Pancreas (tissue), 10 donors: ENCODE data around the gene ZC3H15. TPM values are rescaled to one million over a fixed set of nuclear protein-coding genes. Genes with fewer than 3 reads are reported as not detected.

Source experiments
- ATAC-seq, 4 donors: fragments of 200-7000 bp; cut with Tn5 transposase; one replicate each; pipeline versions ENCODE4 v1.8.0 to v1.9.1; 2020; ENCODE audit warnings: mild to moderate bottlenecking in 4 of 4, moderate library complexity in 4 of 4
- DNase-seq, 6 donors: peaks; one replicate each; pipeline ENCODE4 v3.0.0-alpha.2; 2020
- FAIRE-seq: peaks from 2 replicates; lab custom pipeline; 2012; peaks lifted over from hg19 to GRCh38; lab: Jason Lieb, UNC
- H3K27ac ChIP-seq, 4 donors: fragments of 200-600 bp; sonication (generic); 1 replicate in 3 of 4; 2 replicates in 1 of 4; pipeline versions ENCODE4 v1.5.0 to v1.8.0; 2020
- H3K27me3 ChIP-seq, 4 donors: fragments of 200-600 bp; one replicate each; pipeline ENCODE4 v1.8.0; 2021
- H3K36me3 ChIP-seq, 3 donors: fragments of 200-600 bp; sonication (generic) in 1 of 3; one replicate each; pipeline versions ENCODE4 v1.5.0 to v1.8.0; 2020 to 2021
- H3K4me1 ChIP-seq, 3 donors: fragments of 200-600 bp; one replicate each; pipeline ENCODE4 v1.8.0; 2021
- H3K4me3 ChIP-seq, 4 donors: fragments of 200-600 bp; sonication (generic) in 2 of 4; one replicate each; pipeline versions ENCODE4 v1.5.0 to v1.8.0; 2020 to 2021
- H3K9me3 ChIP-seq, 4 donors: fragments of 200-600 bp; one replicate each; pipeline ENCODE4 v1.8.0; 2021
- CTCF ChIP-seq, 4 donors: fragments of 200-600 bp; sonication (generic) in 3 of 4; IDR thresholded peaks; one replicate each; pipeline versions ENCODE4 v1.5.0 to v1.8.0; 2021; ENCODE audit warnings: antibody characterized with exemption in 4 of 4
- WGBS, 2 donors: extraction: QIAGEN DNeasy Blood & Tissue Kit; methylation state at CpG; one replicate each; pipeline ENCODE4 v1.1.7; 2013; 5-methylcytosine and 5-hydroxymethylcytosine counted together
- intact Hi-C, 3 donors: fragments of 100-400 bp; cut with DNase I; formaldehyde crosslinking; loops; one replicate each; pipeline versions ENCODE4 v1.11.1 to v1.14.2; 2022
- polyA plus RNA-seq, 2 donors: library from polyadenylated mRNA; stranded (reverse); fragments of 200-250 nt; gene quantifications; one replicate each; pipeline ENCODE4 v1.2.3, GENCODE V29; 2013
- total RNA-seq, 6 donors: library from RNA; stranded (reverse); fragmentation: NEBNext Ultra II Directional in 4 of 6; extraction: Animal tissue kit (Norgen Biotek cat#: 25700) in 4 of 6; gene quantifications; one replicate each; pipeline versions ENCODE4 v1.2.1 to v1.2.4, GENCODE V29; 2021 to 2023
- donor health status: healthy with polysubstance abuse.
- donor health status: DM: no; HTN: no; CAD: no; lungs with moderate emphysema.
- donor health status: DM: no; HTN: no; CAD: no.
- donor health status: control.
- donor health status: control.
- donor health status: Bipolar disorder and iron deficiency.
- donor health status: DM: yes; HTN: yes; CAD: no.
- donor health status: DM: no; HTN: no; CAD: no.
- donor health status: DM: no; HTN: no; CAD: no.
- donor health status: DM: yes; HTN: yes; CAD: no.

ZC3H15 gene
- total and polyA plus RNA-seq, 8 donors, result 23.4 to 33.2 (median 30.8) TPM

DNA sequence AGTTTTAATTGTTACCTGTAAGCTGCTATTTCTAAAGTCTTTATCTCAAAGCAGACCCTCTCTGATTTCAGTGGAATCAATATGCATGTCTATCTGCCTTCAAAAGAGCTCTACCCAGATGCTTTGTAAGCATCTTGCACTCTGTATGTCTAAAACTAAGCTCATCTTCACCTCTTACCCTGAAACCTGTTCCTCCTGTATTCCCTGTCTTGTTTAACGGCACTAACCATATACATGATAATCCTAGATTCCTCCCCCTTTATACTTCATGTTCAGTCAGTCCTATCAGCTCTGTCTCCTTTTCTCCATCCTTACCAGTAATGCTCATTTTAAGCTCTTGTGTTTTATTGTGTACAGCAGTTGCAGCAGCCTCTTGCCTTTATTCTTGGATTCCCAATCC is 12.8 kb downstream of the ZC3H15 start:
- ATAC-seq (no peak), DNase-seq (no peak), FAIRE-seq (no peak)
- WGBS, 2 donors, result 30 to 44% methylated on average over 1 of the region's 1 CpG
- no peaks in the 10 kb centered on the region for H3K4me1 ChIP-seq
- H3K4me3 ChIP-seq, result no peak overlapping the region
- no peak for TF ChIP-seq CTCF (IDR thresholded peaks at IDR 0.05)
- H3K27ac ChIP-seq, result no peak overlapping the region
- H3K36me3 ChIP-seq, result peaks cover 0 to 40% (median 0%) of the 10 kb centered on the region in 3 donors
- H3K9me3 ChIP-seq, result no peaks in the 10 kb centered on the region
- intact Hi-C loops, result no loop called here
- no peaks in the 10 kb centered on the region for H3K27me3 ChIP-seq

GRCh38 chr2:186503827-186504606 is 18.0 kb downstream of the ZC3H15 start:
- peak in 3 of 4 donors; percentile 37 to 52 (median 44) for TF ChIP-seq CTCF (IDR thresholded peaks at IDR 0.05)
- DNase-seq (no peak), ATAC-seq (peak in 3 of 4 donors; percentile 72 to 80 (median 80)), FAIRE-seq (peak; percentile 89)
- Histone ChIP-seq H3K9me3 (no peaks in the 10 kb centered on the region), H3K27ac (no peak overlapping the region), H3K27me3 (no peaks in the 10 kb centered on the region), H3K4me1 (peaks cover 0 to 3% (median 0%) of the 10 kb centered on the region in 3 donors), H3K36me3 (peaks cover 0 to 45% (median 9%) of the 10 kb centered on the region in 3 donors), H3K4me3 (no peak overlapping the region)
- intact Hi-C loops, result loop anchor here in 2 of 3 donors (5.0 to 10.0 kb wide), 2 partner anchors 138 to 141 kb away; no protein-coding TSS in a partner anchor
- WGBS, 2 donors, result 52 to 75% methylated on average over 5 of the region's 5 CpGs

DNA sequence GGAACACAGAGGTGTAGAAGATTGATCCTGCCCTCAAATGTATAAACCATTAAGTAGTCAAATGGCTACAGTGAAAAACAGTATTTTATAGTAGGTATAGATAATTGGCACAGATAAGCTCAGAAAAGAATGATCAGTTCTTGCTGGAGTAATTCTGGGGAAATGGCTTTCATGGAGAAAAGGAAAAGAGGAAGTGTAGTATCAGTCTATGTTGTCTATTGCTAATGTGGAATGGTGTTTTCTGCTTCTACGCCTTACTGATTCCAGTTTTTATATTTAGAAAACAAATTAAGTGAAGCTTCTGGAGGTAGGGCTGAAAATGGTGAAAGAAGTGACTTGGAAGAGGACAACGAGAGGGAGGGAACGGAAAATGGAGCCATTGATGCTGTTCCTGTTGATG is 22.2 kb downstream of the ZC3H15 start:
- WGBS, 2 donors, result 91 to 93% methylated on average over 3 of the region's 3 CpGs
- intact Hi-C loops, result loop anchor here in 2 of 3 donors (5.0 to 10.0 kb wide), 2 partner anchors 137 to 139 kb away; no protein-coding TSS in a partner anchor
- Histone ChIP-seq H3K27ac (no peak overlapping the region), H3K4me1 (peaks cover 0 to 3% (median 1%) of the 10 kb centered on the region in 3 donors), H3K4me3 (no peak overlapping the region), H3K36me3 (peaks cover 4 to 33% (median 9%) of the 10 kb centered on the region in 3 donors), H3K27me3 (no peaks in the 10 kb centered on the region), H3K9me3 (no peaks in the 10 kb centered on the region)
- ATAC-seq, result no peak
- FAIRE-seq, result no peak
- DNase-seq, result no peak
- no peak for TF ChIP-seq CTCF (IDR thresholded peaks at IDR 0.05)

DNA sequence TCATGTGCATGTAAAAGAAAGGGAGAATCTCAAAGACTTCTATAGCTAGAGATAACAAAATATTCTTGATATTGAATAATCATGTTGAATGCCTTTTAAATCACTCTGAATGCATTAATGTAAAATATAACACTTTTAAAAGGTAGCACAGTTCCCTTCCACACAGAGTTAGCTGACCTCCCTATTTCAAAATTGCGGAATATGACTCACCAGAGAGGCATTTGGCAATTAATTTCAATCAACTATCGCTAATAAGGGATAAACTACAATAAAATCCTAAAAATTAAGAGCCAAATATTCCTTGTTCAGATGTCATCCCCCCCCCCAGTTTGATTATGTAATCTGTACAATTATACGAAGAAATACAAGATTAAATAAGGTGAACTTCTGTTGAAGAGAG is 29.3 kb downstream of the ZC3H15 start:
- ATAC-seq, result no peak
- Histone ChIP-seq H3K27me3 (no peaks in the 10 kb centered on the region), H3K4me3 (no peak overlapping the region), H3K27ac (no peak overlapping the region), H3K9me3 (no peaks in the 10 kb centered on the region), H3K4me1 (peaks cover 10 to 15% (median 11%) of the 10 kb centered on the region in 3 donors), H3K36me3 (peaks cover 0 to 2% (median 0%) of the 10 kb centered on the region in 3 donors)
- no peak for TF ChIP-seq CTCF (IDR thresholded peaks at IDR 0.05)
- whole genome bisulfite sequencing, 2 donors, result 50 to 56% methylated on average over 3 of the region's 3 CpGs
- DNase-seq, result no peak
- intact Hi-C loops, result no loop called here
- no peak for FAIRE-seq

- H3K27me3 ChIP-seq, result no peaks in the 10 kb centered on the region
- no peak overlapping the region for H3K4me3 ChIP-seq
- FAIRE-seq, result no peak
- no peak for ATAC-seq
- peaks cover 10 to 15% (median 11%) of the 10 kb centered on the region in 3 donors for H3K4me1 ChIP-seq
- intact Hi-C loops, result no loop called here
- no peak for DNase-seq
- H3K27ac ChIP-seq, result no peak overlapping the region
- no peak for TF ChIP-seq CTCF (IDR thresholded peaks at IDR 0.05)
- peaks cover 0 to 5% (median 2%) of the 10 kb centered on the region in 3 donors for H3K36me3 ChIP-seq
- 72 to 79% methylated on average over 1 of the region's 1 CpG for WGBS, 2 donors
- H3K9me3 ChIP-seq, result no peaks in the 10 kb centered on the region
Measured at GRCh38 chr2:186516396-186516795, 30.3 kb downstream of the ZC3H15 start.
